CD14-positive monocyte (primary cell): ENCODE data around the gene ILK. TPM values are rescaled to one million over a fixed set of nuclear protein-coding genes. Genes with fewer than 3 reads are reported as not detected.

Experiments
- DNase-seq, 3 donors: peaks; one replicate each; pipeline ENCODE4 v3.0.0-alpha.2; 2011 to 2022
- H2AFZ ChIP-seq: 2 replicates; pipeline ENCODE4 v1.6.0; 2012; ENCODE audit warnings: mild to moderate bottlenecking, low read depth, low read length, inconsistent platforms; ENCODE audit not compliant: insufficient read depth, poor library complexity, severe bottlenecking
- H3K27ac ChIP-seq, 2 donors: 1 replicate in 1 of 2; 2 replicates in 1 of 2; pipeline ENCODE4 v1.5.1; 2012 to 2013; ENCODE audit warnings: low read length in 2 of 2, control low read depth in 1 of 2, inconsistent platforms in 1 of 2, low read depth in 1 of 2, mild to moderate bottlenecking in 1 of 2
- H3K27me3 ChIP-seq, 2 donors: one replicate each; pipeline versions ENCODE4 v1.6.0 to v1.6.1; 2011 to 2013; ENCODE audit warnings: low read length in 2 of 2; ENCODE audit not compliant: control insufficient read depth in 2 of 2, insufficient read depth in 2 of 2
- H3K36me3 ChIP-seq, 2 donors: replicated peaks in 1 of 2; 1 replicate in 1 of 2; 2 replicates in 1 of 2; pipeline versions ENCODE4 v1.5.1 to v1.6.1; 2012 to 2013; ENCODE audit warnings: low read length in 2 of 2, control low read depth in 1 of 2, inconsistent platforms in 1 of 2, mild to moderate bottlenecking in 1 of 2; ENCODE audit not compliant: insufficient read depth in 2 of 2, control insufficient read depth in 1 of 2
- H3K4me1 ChIP-seq, 2 donors: 1 replicate in 1 of 2; 2 replicates in 1 of 2; pipeline versions ENCODE4 v1.5.1 to v1.6.1; 2012 to 2013; ENCODE audit warnings: low read length in 2 of 2, control low read depth in 1 of 2, inconsistent platforms in 1 of 2, mild to moderate bottlenecking in 1 of 2, moderate library complexity in 1 of 2; ENCODE audit not compliant: insufficient read depth in 2 of 2, control insufficient read depth in 1 of 2
- H3K4me2 ChIP-seq: replicated peaks from 2 replicates; pipeline ENCODE3; 2012; ENCODE audit warnings: low read length, moderate library complexity, mild to moderate bottlenecking; ENCODE audit not compliant: poor library complexity, severe bottlenecking; ENCODE audit errors: extremely low read depth
- H3K4me3 ChIP-seq, 3 experiments: fragments of 200-600 bp in 1 of 3; sonication (generic) in 1 of 3; replicated peaks in 1 of 3; 1 replicate in 2 of 3; 2 replicates in 1 of 3; pipeline ENCODE4 v1.5.1; 2011 to 2013; ENCODE audit warnings: low read length in 3 of 3, mild to moderate bottlenecking in 3 of 3, control low read depth in 2 of 3, low read depth in 2 of 3, inconsistent platforms in 1 of 3, moderate library complexity in 1 of 3
- H3K79me2 ChIP-seq: 2 replicates; pipeline ENCODE4 v1.6.0; 2012; ENCODE audit warnings: mild to moderate bottlenecking, control low read depth, inconsistent platforms, low read length, moderate library complexity; ENCODE audit not compliant: insufficient read depth
- H3K9ac ChIP-seq: 2 replicates; pipeline ENCODE4 v1.6.0; 2017; ENCODE audit warnings: low read length, mild to moderate bottlenecking; ENCODE audit not compliant: insufficient read depth, poor library complexity, severe bottlenecking
- H3K9me3 ChIP-seq, 2 donors: replicated peaks in 1 of 2; 1 replicate in 1 of 2; 2 replicates in 1 of 2; pipeline versions ENCODE4 v1.5.1 to v1.6.1; 2012 to 2013; ENCODE audit warnings: low read length in 2 of 2, control low read depth in 1 of 2; ENCODE audit not compliant: control insufficient read depth in 1 of 2, insufficient read depth in 1 of 2
- H4K20me1 ChIP-seq: 2 replicates; pipeline ENCODE4 v1.6.0; 2012; ENCODE audit warnings: mild to moderate bottlenecking, low read length, control low read depth, moderate library complexity; ENCODE audit not compliant: insufficient read depth
- H3K27ac Mint-ChIP-seq, 7 donors: one replicate each; pipeline ENCODE4 v1.8.0; 2020; ENCODE audit warnings: mild to moderate bottlenecking in 7 of 7, mixed read lengths in 7 of 7, moderate library complexity in 6 of 7, inconsistent platforms in 2 of 7
- H3K27me3 Mint-ChIP-seq, 3 donors: one replicate each; pipeline ENCODE4 v1.8.0; 2021 to 2022; ENCODE audit warnings: low read depth in 3 of 3, mild to moderate bottlenecking in 3 of 3, mixed read lengths in 3 of 3, moderate library complexity in 3 of 3, inconsistent platforms in 1 of 3
- H3K36me3 Mint-ChIP-seq, 2 donors: one replicate each; pipeline ENCODE4 v1.8.0; 2020; ENCODE audit warnings: mixed read lengths in 2 of 2, inconsistent platforms in 1 of 2, mild to moderate bottlenecking in 1 of 2
- H3K4me1 Mint-ChIP-seq: one replicate; pipeline ENCODE4 v1.8.0; 2020; ENCODE audit warnings: mild to moderate bottlenecking, mixed read lengths
- H3K4me3 Mint-ChIP-seq, 2 donors: one replicate each; pipeline ENCODE4 v1.8.0; 2020; ENCODE audit warnings: mild to moderate bottlenecking in 2 of 2, mixed read lengths in 2 of 2, moderate library complexity in 1 of 2
- H3K9me3 Mint-ChIP-seq, 7 donors: one replicate each; pipeline ENCODE4 v1.8.0; 2020 to 2022; ENCODE audit warnings: mixed read lengths in 7 of 7, mild to moderate bottlenecking in 6 of 7, moderate library complexity in 6 of 7, inconsistent platforms in 2 of 7
- WGBS: methylation state at CpG from one replicate; pipeline ENCODE4 v1.1.5; 2013; ENCODE audit warnings: missing lambda C conversion rate; ENCODE audit not compliant: insufficient coverage; 5-methylcytosine and 5-hydroxymethylcytosine counted together
- intact Hi-C, 2 donors: fragments of 100-400 bp; cut with micrococcal nuclease; formaldehyde crosslinking; loops; one replicate each; pipeline versions ENCODE4 v1.15.0 to v1.15.1; 2023
- polyA plus RNA-seq, 3 donors: library from polyadenylated mRNA; depleted of rRNA in 1 of 3; unstranded in 2 of 3; stranded (reverse) in 1 of 3; fragments of 300-500 nt in 2 of 3; fragments of >200 nt in 1 of 3; fragmentation: Illumina TruSeq in 2 of 3; gene quantifications; 1 replicate in 2 of 3; 2 replicates in 1 of 3; pipeline ENCODE4 v1.2.3, GENCODE V29; 2012 to 2021
- TF ChIP-seq, protein P1 (sequence below): fragments of 200-600 bp; IDR thresholded peaks from one replicate; pipeline ENCODE4 v1.8.0; 2022; ENCODE audit warnings: antibody characterized with exemption, mild to moderate bottlenecking

Gene ILK
- polyA plus RNA-seq, 3 donors: 165 to 271 (median 250) TPM

DNA sequence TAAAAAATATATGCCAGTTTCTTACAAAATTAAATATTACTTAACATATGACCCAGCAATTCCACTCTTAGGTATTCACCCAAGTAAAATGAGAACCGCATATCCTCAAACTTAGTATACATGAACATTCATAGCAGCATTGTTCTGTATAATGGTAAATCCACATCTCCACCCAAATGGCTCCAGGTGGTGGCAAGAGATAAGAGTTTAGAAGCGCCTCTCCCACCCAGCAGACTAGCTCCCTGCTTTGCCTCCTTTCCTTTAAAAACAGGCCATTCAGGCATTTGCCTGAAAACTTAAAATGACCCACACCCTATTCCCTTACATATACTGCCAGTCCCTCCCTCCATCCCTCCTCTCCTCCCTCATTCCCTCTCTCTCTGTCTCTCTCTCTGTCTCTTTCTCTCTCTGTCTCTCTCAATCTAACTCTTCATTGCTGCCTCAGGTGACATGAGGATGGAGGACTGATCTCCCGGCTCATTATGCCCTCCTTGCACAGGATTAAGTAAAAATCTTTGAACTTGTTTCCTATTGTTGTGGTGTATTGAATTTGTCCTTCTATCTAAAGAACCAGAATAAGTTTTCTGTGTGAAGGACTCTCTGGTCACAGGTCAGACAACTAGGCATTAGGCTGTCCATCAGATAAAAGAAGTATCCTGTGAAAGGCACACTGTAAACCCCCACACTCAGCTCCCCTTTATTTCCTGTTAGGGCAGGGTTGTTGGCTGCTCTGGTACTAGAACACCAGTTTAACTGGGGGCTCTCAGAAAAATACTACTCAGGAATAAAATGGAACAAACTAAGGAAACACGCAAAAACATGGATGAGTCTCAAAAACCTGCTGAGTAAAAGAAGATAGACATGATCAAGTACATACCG is 48.5 kb upstream of the ILK start:
- no peaks in the 10 kb centered on the region for H3K9me3 ChIP-seq
- no peaks in the 10 kb centered on the region for H3K36me3 ChIP-seq
- no peak overlapping the region for H3K4me2 ChIP-seq
- H4K20me1 ChIP-seq: no peaks in the 10 kb centered on the region
- DNase-seq: no peak
- intact Hi-C loops: no loop called here
- H3K4me1 Mint-ChIP-seq: no peaks in the 10 kb centered on the region
- H3K27ac Mint-ChIP-seq: no peak overlapping the region
- no peak overlapping the region for H2AFZ ChIP-seq
- no peaks in the 10 kb centered on the region for H3K79me2 ChIP-seq
- no peak overlapping the region for H3K27ac ChIP-seq
- TF ChIP-seq, protein P1, sequence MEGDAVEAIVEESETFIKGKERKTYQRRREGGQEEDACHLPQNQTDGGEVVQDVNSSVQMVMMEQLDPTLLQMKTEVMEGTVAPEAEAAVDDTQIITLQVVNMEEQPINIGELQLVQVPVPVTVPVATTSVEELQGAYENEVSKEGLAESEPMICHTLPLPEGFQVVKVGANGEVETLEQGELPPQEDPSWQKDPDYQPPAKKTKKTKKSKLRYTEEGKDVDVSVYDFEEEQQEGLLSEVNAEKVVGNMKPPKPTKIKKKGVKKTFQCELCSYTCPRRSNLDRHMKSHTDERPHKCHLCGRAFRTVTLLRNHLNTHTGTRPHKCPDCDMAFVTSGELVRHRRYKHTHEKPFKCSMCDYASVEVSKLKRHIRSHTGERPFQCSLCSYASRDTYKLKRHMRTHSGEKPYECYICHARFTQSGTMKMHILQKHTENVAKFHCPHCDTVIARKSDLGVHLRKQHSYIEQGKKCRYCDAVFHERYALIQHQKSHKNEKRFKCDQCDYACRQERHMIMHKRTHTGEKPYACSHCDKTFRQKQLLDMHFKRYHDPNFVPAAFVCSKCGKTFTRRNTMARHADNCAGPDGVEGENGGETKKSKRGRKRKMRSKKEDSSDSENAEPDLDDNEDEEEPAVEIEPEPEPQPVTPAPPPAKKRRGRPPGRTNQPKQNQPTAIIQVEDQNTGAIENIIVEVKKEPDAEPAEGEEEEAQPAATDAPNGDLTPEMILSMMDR: no peak
- no peaks in the 10 kb centered on the region for H3K4me1 ChIP-seq
- H3K36me3 Mint-ChIP-seq: peaks cover 2 to 3% of the 10 kb centered on the region in 2 donors
- no CpG with 5 or more reads among the region's 5 CpGs for WGBS
- no peaks in the 10 kb centered on the region for H3K9me3 Mint-ChIP-seq
- peaks cover 0 to 1% (median 0%) of the 10 kb centered on the region in 3 donors for H3K27me3 Mint-ChIP-seq
- H3K27me3 ChIP-seq: no peaks in the 10 kb centered on the region
- H3K4me3 Mint-ChIP-seq: no peak overlapping the region
- no peak overlapping the region for H3K4me3 ChIP-seq
- H3K9ac ChIP-seq: no peak overlapping the region

DNA sequence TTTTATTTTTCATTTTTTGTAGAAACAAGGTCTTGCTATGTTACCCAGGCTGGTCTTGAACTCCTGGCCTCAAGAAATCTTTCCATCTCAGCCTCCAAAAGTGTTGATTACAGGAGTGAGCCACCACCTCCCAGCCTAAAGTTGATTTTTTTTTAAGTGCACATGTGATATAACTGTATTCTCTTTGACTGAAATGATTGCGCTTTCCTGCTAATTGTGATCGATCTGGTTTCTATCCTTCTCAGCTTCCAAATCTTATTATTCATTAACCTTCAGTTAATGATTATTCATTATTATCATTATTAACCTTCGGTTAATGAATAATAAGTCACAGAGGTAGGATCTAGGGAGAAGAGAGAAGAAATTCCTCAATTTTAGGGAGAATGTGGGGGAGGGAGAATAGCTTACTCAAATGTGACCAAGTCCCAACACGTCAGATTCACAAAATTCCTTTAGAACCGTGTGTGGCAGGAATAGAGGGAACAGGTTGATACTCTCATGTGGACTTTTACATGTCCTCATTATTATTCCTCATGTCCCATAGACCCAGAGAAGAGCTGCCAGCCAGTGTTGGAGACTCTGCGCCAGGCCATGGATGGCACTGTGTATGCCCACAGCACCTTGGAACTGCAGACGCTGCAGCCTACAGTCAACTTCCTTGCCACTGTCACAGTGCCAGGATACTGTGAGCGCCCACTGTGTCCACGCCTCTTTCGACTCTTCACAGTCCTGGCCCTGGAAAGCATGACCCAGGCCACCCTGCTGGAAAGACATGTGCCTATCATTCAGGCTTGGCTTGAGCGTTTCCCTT is 47.2 kb upstream of the ILK start:
- peaks cover 0 to 1% (median 0%) of the 10 kb centered on the region in 3 donors for H3K27me3 Mint-ChIP-seq
- H3K27me3 ChIP-seq: no peaks in the 10 kb centered on the region
- peaks cover 2 to 3% of the 10 kb centered on the region in 2 donors for H3K36me3 Mint-ChIP-seq
- no peaks in the 10 kb centered on the region for H4K20me1 ChIP-seq
- no peak overlapping the region for H3K9ac ChIP-seq
- H3K79me2 ChIP-seq: no peaks in the 10 kb centered on the region
- no peak overlapping the region for H3K4me2 ChIP-seq
- no peak overlapping the region for H3K4me3 ChIP-seq
- no peak for DNase-seq
- H3K27ac Mint-ChIP-seq: no peak overlapping the region
- H3K4me3 Mint-ChIP-seq: no peak overlapping the region
- H3K27ac ChIP-seq: no peak overlapping the region
- intact Hi-C loops: no loop called here
- H2AFZ ChIP-seq: no peak overlapping the region
- WGBS: 98% methylated on average over 6 of the region's 11 CpGs
- no peaks in the 10 kb centered on the region for H3K9me3 ChIP-seq
- H3K36me3 ChIP-seq: no peaks in the 10 kb centered on the region
- no peaks in the 10 kb centered on the region for H3K4me1 ChIP-seq
- no peaks in the 10 kb centered on the region for H3K4me1 Mint-ChIP-seq
- TF ChIP-seq, protein P1: no peak
- H3K9me3 Mint-ChIP-seq: no peaks in the 10 kb centered on the region
